Activated T-cell treated with anti-CD3 and anti-CD28 coated beads for 24 hours (primary cell): ENCODE measurements around the gene AFAP1L2.
"Not testable (repeated sequence)": the region's sequence is repeated elsewhere in the genome, so short reads cannot be mapped to it uniquely, and the experiment has no call there.

Source experiments
- DNase-seq: peaks from one replicate; pipeline ENCODE4 v3.0.0-alpha.2; 2020; ENCODE audit warnings: low read depth

Gene AFAP1L2

GRCh38 chr10:114336823-114337509 lies 67.3 kb downstream of the AFAP1L2 start:
- no peak for DNase-seq

GRCh38 chr10:114335614-114336013 lies 68.7 kb downstream of the AFAP1L2 start:
- DNase-seq = no peak

DNA sequence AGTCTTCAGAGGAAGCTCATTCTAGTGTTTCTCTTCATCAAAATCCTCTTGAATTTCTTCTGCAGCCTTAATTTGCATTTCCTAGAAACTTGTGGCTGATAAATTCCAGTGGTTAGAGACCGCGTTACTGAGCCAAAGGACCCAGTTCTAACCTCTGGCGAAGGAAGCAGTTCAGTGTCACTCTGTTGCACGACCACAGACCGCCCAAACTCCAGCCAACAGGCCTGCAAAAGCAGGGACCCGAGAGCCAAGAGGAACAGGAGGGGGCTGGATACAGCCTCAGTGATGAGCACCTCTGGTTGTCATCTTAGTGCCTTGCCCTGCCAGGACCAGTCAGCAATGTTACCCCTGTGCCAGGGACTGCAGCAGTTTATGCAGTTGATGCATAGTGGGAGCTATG lies 70.0 kb downstream of the AFAP1L2 start:
- DNase-seq = no peak

DNA sequence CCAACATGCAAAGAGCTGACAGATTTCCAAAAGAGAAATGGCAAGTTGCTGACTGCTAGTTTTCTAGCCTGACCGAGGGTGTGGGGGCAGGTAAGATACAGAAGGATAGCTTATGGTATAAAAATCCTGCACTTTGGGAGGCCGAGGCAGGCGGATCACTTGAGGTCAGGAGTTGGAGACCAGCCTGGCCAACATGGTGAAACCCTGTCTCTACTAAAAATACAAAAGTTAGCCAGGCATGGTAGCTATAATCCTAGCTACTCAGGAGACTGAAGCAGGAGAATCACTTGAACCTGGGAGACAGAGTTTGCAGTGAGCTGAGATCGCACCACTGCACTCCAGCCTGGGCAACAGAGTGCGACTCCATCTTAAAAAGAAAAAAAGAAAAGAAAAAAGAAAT lies 70.9 kb downstream of the AFAP1L2 start:
- not testable (repeated sequence) for DNase-seq

GRCh38 chr10:114332301-114333192 lies 71.8 kb downstream of the AFAP1L2 start:
- no peak for DNase-seq

DNA sequence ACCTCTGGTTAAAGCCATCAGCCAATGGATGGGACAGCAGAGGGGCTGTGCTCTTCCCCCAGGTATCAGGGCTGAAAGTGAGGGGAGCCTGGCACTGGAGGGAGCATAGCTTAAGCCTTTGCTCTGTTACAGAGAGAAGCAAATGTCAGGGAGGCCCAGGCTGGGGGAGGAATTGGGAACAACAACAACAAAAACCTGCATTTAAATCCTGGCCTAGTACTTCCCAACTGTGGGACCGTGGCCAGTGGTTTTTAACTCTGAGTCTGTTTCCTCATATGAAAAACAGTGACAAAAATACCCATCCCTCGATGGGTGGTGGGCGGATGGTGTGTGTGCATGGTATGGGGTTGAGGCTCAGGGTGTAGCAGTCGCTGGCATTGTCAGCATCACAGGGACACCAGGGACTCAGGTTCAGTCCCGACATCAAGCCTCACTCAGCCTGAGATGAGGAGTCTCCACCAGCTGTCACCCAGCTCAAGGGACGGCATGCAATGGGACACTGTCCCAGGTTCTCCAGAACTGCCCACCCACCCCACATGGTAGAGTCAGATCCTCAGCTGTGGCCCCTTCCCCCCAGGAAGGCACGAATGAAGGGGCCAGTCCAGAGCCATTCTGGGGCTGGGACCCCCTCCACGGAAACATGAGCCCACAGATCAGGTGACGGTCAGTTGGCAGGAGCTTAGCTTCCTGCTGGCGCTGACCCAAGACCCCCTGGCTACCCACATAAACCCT lies 74.5 kb downstream of the AFAP1L2 start:
- DNase-seq = no peak

- no peak for DNase-seq
Measured at GRCh38 chr10:114328874-114329273, 75.4 kb downstream of the AFAP1L2 start.

GRCh38 chr10:114328441-114328812 lies 75.9 kb downstream of the AFAP1L2 start:
- no peak for DNase-seq

- no peak for DNase-seq
Measured at GRCh38 chr10:114327537-114328440, 76.5 kb downstream of the AFAP1L2 start.

DNA sequence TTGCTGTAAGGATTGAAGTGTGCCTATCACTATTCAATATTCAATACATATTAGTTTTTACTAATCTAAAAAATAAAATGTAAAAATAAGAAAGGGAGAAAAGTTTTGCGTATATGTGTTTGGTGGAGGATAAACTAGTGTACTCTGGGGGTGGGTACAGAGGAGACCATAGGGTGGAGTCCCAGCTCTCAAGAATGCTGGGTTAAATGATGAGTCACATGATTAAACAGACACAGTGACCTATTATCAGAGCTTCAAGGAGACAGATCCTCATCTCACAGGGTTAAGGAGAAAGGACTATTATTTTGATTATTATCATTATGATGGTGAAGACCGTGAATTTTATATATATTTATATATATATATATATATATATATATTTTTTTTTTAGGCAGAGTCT lies 77.5 kb downstream of the AFAP1L2 start:
- DNase-seq = no peak

- no peak for DNase-seq
Measured at GRCh38 chr10:114323023-114323422, 81.3 kb downstream of the AFAP1L2 start.

DNA sequence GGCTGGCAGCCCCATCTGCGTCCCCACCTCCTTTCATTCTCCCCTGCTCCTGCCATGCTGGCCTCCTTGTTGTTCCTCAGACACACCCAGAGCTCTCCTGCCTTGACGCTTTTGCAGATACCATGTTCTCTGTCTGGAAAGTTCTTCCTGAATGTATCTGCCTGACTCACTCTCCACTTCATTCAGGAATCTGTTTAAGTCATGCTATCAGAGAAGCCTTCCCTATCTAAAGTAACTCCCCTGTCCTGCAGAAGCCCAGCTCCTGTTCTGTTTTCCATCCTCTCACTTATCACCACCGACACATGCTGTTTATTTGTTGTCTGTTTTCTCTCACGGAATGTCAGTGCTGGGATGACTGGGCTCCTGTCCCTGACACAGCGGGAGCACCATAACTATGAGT lies 82.0 kb downstream of the AFAP1L2 start:
- no peak for DNase-seq

DNA sequence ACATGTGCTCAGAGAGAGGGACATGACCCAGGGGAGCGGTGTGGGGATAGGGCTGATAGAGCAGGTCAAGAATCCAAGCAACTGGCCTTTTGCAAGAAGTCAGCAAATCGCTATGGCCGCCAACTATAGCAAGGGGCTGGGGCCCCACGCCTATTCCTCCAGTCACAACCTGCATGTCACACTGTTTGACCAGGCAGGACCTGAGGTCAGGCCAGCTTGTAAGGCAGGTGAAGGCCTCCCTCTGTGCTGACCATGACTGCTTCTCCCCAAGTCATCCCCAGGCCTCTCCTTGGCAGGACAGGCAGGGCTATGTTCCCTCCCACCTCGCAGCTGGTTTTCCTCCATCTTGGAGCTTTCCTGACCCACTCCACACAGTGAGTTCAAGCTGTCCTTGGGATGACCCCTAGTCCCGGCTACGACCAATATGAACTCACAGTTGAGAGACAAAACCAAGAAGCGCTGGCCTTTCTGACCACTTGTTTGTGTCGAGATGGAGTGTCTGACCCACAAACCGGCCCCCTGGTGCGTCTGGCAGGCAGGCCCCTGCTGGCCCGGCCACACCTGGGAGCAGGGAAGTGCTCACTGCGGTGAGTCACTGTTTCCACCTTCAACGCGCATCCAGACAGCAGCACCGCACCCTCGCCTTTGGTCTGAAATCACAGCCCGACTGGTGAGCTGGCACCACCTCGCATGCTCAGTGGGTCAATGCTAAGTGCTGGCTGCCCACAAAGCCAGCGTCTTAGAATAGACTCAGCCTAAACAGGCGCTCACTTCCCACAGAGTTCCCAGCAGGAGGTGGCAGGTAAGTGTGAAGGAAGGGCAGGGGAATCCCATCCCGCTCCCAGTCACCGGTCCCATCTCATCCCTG lies 83.8 kb downstream of the AFAP1L2 start:
- no peak for DNase-seq

DNA sequence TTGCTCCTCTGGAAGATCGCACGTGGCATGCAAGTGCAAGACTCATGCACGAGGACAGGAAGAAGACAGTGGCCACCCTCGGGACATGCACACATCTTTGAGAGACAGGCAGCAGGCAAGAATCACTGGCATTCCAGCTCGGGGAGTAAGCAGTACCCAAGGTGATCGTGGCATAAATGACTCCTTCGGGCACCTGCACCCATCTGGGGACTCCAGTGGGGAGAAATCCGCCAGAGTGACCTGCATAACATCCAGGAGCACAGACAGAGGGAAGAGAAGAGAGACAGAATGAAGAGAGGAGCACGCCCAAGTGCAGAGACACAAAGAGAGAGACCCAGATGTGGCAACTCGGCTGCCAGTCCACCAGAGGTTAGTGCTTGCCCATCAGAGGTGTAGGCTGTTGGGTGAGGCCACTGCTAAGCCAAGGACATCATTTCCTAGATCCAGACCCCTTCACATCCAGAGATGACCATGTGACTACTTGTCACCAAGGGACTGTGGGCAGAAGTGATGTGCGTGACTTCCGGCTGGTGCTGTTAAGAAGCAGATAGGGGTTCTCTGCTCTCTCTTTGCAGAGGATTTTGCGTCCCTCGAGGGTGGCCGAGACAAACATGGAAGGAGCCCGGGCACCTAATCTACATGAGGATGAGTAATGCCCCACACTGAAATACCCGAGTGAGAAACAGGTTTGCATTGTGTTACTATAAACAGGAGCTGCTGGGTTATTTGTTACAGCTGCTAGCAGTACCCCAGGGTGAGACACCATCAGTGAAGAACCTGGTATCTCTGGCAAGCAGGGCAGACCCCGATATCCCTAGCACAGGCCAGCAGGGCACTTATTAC lies 84.7 kb downstream of the AFAP1L2 start:
- DNase-seq = no peak

- DNase-seq = no peak
Measured at GRCh38 chr10:114316744-114317143, 87.6 kb downstream of the AFAP1L2 start.

DNA sequence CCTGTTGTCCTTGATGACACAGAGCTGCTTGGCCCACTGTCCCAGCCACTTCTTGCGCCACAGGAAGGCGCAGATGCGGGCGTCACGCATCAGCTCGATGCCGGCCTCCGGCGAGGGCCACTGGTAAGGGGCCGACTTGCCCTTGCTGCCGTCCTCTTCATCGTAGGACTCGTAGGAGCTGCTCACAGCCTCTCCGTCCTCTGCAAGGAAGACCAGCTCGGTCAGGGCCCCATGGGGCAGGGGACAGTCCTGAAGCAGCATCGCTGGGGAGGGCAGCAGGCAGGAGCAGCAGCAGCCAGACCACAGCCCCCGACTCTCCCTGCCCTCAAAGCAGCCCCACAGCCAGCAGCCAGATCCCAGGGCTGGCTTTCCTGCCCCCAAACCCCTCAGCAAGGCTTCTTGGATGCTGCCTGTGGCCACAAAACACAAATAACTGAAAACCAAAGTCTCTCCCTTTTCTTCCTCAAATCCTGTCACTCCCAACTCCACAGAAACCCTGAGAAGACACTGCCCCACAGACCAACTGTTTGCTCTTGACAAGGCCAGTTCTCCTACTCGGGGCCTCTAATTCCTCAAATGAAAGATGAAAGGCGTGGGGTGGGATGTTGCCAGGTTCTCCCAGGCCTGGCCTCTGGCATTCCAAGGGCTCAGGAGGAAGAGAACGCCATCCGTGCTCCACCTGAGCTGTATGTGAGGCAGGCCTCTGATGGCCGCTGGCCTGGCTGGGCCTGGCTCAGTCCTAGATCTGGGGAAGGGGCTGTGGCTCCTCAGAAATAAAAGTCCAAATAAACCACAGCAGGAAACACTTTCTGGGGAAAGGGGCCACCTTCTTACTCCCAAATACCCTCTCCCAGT lies 88.5 kb downstream of the AFAP1L2 start:
- no peak for DNase-seq

DNA sequence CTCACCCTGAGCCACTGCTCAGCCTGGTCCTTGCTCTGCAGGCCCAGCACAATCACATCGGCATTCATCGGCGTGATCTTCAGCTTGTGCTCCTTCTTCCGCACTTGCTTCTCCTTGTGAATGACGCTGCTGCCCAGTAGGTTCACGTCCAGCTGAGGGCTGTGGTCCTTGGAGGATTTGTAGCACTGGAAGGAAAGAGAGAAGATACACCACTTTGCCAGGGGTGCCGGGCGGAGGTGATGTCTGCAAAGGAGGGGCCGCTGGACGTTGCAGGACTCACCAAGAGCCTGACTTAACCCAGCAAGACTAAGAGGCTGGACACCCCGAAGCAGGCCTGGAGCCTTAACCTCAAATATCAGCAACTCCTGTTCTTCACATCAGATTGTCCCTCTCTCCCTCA lies 90.4 kb downstream of the AFAP1L2 start:
- no peak for DNase-seq

GRCh38 chr10:114313139-114313538 lies 91.2 kb downstream of the AFAP1L2 start:
- DNase-seq = no peak
